ENCODE measurements around the gene ZNF48. TPM values are rescaled to one million over a fixed set of nuclear protein-coding genes. Genes with fewer than 3 reads are reported as not detected.

The ZNF48 gene
- total RNA-seq, 4 donors from 2014 or later, result 6.3 to 12.1 (median 8.1) TPM

DNA sequence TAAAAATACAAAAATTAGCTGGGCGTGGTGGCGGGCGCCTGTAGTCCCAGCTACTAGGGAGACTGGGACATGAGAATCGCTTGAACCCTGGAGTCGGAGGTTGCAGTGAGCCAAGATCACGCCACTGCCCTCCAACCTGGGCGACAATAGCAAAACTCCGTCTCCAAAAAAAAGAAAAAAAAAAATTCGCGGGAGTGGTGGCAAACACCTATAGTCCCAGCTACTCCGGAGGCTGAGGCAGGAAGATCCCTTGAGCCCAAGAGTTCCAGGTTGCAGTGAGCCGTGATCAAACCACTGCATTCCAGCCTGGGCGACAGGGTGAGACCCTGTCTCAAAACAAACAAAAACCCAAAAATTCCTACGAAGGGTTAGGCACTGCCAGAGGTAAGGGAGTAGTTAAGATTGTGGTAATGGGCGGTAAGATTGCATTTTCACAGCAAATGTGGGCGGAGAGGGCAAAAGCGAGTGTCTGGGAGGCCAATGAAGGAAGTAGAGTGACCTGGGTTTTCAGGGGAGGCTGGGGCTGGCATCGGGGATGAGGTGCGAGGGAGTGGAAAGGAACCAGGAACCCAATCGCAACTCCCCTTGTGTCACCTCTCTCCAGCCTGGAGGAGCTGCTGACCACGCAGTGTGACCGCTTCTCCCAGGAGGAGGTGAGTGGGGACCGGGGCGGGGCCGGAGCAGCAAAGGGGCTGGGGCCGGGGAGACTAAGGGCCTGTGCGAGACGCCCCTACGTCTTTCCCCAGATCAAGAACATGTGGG is 18.0 kb upstream of the ZNF48 start:
- no peak for DNase-seq (ENCODE audit: low spot score in 2 of 2)
- Histone ChIP-seq H3K27ac (peak overlapping the region; percentile 99), H3K4me3 (peak overlapping the region; percentile 77), H3K9me3 (no peaks in the 10 kb centered on the region), H3K4me1 (peaks cover 22% of the 10 kb centered on the region), H3K36me3 (no peaks in the 10 kb centered on the region), H3K27me3 (no peaks in the 10 kb centered on the region)
- 31% methylated on average over 28 of the region's 29 CpGs for WGBS
- TF ChIP-seq POLR2AphosphoS5 (IDR thresholded peaks at IDR 0.05), result no peak
- no peak for TF ChIP-seq POLR2A (IDR thresholded peaks at IDR 0.05)
- no peak for TF ChIP-seq EP300 (IDR thresholded peaks at IDR 0.05)
- TF ChIP-seq, protein P1, sequence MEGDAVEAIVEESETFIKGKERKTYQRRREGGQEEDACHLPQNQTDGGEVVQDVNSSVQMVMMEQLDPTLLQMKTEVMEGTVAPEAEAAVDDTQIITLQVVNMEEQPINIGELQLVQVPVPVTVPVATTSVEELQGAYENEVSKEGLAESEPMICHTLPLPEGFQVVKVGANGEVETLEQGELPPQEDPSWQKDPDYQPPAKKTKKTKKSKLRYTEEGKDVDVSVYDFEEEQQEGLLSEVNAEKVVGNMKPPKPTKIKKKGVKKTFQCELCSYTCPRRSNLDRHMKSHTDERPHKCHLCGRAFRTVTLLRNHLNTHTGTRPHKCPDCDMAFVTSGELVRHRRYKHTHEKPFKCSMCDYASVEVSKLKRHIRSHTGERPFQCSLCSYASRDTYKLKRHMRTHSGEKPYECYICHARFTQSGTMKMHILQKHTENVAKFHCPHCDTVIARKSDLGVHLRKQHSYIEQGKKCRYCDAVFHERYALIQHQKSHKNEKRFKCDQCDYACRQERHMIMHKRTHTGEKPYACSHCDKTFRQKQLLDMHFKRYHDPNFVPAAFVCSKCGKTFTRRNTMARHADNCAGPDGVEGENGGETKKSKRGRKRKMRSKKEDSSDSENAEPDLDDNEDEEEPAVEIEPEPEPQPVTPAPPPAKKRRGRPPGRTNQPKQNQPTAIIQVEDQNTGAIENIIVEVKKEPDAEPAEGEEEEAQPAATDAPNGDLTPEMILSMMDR (IDR thresholded peaks at IDR 0.05), result no peak

DNA sequence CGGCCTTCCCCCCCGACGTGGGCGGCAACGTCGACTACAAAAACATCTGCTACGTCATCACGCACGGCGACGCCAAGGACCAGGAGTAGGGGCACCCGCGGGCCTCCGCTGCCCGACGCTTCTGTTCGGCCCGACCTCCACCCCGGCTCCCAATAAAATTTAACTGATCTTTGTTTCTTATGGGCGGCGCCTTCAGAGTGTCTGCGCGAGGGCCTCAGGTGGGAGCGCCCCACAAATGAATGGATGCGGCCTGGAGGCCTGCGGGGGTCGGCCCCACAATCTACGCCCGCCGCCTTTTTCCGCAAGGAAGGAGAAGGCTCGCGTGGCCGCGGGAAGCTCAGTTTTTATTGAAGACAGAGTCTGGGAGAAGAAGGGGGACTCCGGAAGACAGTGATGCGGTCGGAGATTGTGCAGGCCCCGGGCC is 17.4 kb upstream of the ZNF48 start:
- peak; percentile 98 to 99 for DNase-seq (ENCODE audit: low spot score in 2 of 2)
- no peak for TF ChIP-seq EP300 (IDR thresholded peaks at IDR 0.05)
- TF ChIP-seq POLR2AphosphoS5 (IDR thresholded peaks at IDR 0.05), result peak; percentile 35 to 80 (median 69)
- peak in 1 of 2 donors; percentile 69 for TF ChIP-seq POLR2A (IDR thresholded peaks at IDR 0.05)
- TF ChIP-seq, protein P1 (IDR thresholded peaks at IDR 0.05), result no peak
- Histone ChIP-seq H3K4me3 (peak overlapping the region; percentile 77), H3K9me3 (no peaks in the 10 kb centered on the region), H3K4me1 (peaks cover 22% of the 10 kb centered on the region), H3K36me3 (no peaks in the 10 kb centered on the region), H3K27ac (peak overlapping the region; percentile 99), H3K27me3 (no peaks in the 10 kb centered on the region)
- 0% methylated on average over 16 of the region's 39 CpGs for WGBS

DNA sequence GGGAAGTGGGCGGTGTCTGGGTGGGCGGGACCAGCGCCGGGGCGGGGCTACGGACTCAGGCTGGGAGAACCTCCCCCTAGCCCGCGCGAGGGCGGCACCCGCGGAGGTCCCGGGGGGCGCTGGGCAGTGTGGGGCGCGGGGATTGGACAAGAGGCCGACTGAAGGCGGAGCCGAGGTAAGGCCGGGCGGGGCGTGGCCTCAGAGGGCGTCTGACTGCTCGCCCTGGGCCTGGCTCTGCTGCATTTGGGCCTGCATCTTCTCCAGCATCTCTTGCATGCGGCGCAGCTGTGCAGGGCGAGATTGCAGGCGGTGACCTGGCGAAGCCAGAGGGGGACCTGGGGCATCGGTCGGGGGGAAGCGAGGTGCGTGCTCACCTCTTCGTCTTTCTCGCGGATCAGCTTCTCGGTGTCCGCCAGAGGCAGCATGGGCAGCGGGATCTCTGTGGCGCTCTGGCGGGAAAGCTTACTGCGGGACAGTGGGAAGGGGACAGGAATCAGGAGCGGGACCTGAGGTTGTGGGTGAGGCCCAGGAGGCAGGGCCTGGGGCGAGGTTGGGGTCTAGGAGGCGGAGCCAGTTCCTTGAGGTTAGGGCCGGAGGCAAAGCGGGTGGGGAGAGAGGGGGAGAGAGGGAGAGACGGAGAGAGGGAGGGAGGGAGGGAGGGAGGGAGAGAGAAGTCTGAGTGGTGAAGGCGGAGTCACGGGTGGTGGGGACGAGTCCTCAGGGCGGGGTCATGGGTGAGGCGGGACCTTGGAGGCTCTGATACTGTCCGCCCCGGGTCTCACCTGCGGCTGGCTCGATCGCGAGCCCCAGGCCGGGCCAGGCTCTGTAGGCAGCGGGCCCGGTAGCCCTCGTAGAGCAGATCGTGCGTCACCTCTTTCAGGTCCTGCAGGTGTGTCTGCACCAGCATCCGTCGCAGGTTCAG is 16.7 kb upstream of the ZNF48 start:
- H3K36me3 ChIP-seq, result no peaks in the 10 kb centered on the region
- DNase-seq (ENCODE audit: low spot score in 2 of 2), result peak; percentile 99 to 100
- H3K9me3 ChIP-seq, result no peaks in the 10 kb centered on the region
- no peaks in the 10 kb centered on the region for H3K27me3 ChIP-seq
- H3K4me1 ChIP-seq, result peaks cover 22% of the 10 kb centered on the region
- WGBS, result under 1% methylated on average over 37 of the region's 67 CpGs
- H3K27ac ChIP-seq, result peak overlapping the region; percentile 99
- peak in 1 of 2 donors; percentile 73 for TF ChIP-seq POLR2A (IDR thresholded peaks at IDR 0.05)
- no peak for TF ChIP-seq EP300 (IDR thresholded peaks at IDR 0.05)
- TF ChIP-seq POLR2AphosphoS5 (IDR thresholded peaks at IDR 0.05), result peak in 2 of 3 donors; percentile 9 to 77
- TF ChIP-seq, protein P1 (IDR thresholded peaks at IDR 0.05), result no peak
- H3K4me3 ChIP-seq, result peak overlapping the region; percentile 77

DNA sequence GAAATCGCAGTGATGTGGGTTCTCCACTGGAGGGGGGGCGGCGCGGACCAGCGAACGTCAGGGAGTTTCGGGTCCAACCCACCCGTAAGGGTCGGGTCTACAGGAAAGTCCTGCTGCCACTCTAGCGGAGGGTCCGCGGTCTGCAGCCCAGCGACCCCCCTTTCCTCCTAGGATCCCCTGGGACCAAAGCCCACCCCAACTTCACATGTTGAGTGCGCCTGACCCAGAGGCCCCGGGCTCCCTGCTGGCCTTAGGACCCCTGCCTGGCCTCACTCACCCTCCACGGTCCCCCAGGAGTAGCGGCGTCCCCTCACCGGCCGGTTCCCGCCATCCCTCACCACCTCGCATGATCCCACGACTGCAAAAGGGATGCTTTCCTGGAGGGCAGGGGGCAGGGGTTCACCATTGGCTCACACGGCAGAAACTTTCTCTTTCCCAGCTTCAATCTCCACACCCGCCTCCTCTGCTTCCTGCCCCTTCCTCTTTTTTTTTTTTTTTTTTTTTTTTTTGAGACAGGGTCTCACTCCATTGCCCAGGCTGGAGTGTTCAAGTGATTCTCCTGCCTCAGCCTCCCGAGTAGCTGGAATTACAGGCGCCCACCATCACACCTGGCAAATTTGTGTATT is 15.9 kb upstream of the ZNF48 start:
- H3K4me3 ChIP-seq, result peak overlapping the region; percentile 77
- H3K9me3 ChIP-seq, result no peaks in the 10 kb centered on the region
- no peaks in the 10 kb centered on the region for H3K36me3 ChIP-seq
- 58% methylated on average over 14 of the region's 27 CpGs for WGBS
- no peak for TF ChIP-seq POLR2AphosphoS5 (IDR thresholded peaks at IDR 0.05)
- peaks cover 22% of the 10 kb centered on the region for H3K4me1 ChIP-seq
- no peak for DNase-seq (ENCODE audit: low spot score in 2 of 2)
- peak overlapping the region; percentile 99 for H3K27ac ChIP-seq
- no peaks in the 10 kb centered on the region for H3K27me3 ChIP-seq

DNA sequence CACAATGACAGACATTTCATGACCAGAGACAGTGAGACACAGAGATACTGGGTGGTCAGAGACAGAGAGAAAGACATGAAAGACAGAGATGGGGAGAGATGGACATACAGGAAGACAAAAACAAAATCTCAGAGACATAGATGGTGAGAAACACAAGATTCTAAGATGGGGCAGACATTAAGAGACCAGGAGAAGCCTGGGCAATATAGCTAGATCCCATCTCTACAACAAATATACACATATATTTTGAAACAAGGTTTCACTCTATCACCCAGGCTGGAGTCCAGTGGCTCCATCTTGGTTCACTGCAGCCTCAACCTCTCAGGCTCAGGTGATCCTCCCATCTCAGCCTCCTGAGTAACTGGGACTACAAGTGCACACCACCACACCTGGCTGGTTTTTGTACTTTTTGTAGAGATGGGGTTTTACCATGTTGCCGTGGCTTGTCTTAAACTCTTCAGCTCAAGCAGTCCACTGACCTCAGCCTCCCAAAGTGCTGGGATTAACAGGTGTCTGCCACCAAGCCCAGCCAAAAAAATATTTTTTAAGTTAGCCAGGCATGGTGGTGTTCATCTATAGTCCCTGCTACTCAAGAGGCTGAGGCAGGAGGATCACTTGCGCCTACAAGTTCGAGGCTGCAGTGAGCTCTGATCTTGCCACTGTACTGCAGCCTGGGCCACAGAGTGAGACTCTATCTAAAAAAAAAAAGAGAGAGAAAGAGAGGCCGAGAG is 15.0 kb upstream of the ZNF48 start:
- H3K9me3 ChIP-seq, result no peaks in the 10 kb centered on the region
- H3K4me3 ChIP-seq, result no peak overlapping the region
- no peaks in the 10 kb centered on the region for H3K27me3 ChIP-seq
- DNase-seq (ENCODE audit: low spot score in 2 of 2), result no peak
- TF ChIP-seq EP300 (IDR thresholded peaks at IDR 0.05) (no peak), POLR2A (IDR thresholded peaks at IDR 0.05) (no peak), POLR2AphosphoS5 (IDR thresholded peaks at IDR 0.05) (no peak)
- TF ChIP-seq, protein P1 (IDR thresholded peaks at IDR 0.05), result no peak
- no peaks in the 10 kb centered on the region for H3K36me3 ChIP-seq
- no peak overlapping the region for H3K27ac ChIP-seq
- 88% methylated on average over 4 of the region's 4 CpGs for WGBS
- peaks cover 22% of the 10 kb centered on the region for H3K4me1 ChIP-seq
